ENCODE data around the gene SMAGP.

SMAGP gene

GRCh38 chr12:51208016-51208660 is 62.1 kb downstream of the SMAGP start:
- Mint-ChIP-seq H3K4me3 (no peak overlapping the region), H3K9me3 (no peaks in the 10 kb centered on the region), H3K36me3 (ENCODE audit: low read depth) (no peaks in the 10 kb centered on the region), H3K4me1 (no peaks in the 10 kb centered on the region), H3K27me3 (ENCODE audit: low read depth) (no peaks in the 10 kb centered on the region), H3K27ac (no peak overlapping the region)
- no peak for TF ChIP-seq CTCF (IDR thresholded peaks at IDR 0.05; ENCODE audit: unreplicated experiment in 3 of 3)

DNA sequence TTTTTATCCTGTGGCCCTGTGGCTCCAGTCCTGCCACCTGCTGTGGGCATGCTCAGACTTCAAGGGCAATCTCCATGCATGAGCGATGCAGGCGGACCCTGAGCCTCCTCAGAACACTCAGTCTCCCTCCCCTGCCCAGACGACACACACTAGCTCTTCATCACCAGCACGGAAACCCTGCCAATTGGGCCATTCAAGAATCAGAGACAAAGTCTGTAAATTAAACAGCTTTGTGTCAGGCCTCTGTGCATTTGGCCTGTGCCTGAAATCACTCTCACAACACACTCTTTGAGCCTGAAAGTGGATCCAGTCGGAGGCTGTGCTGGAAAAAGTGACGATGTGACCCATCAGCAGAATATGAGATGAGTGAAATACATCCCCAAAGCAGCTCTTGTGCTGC is 64.9 kb downstream of the SMAGP start:
- Mint-ChIP-seq H3K4me3 (no peak overlapping the region), H3K27ac (no peak overlapping the region), H3K4me1 (no peaks in the 10 kb centered on the region), H3K9me3 (no peaks in the 10 kb centered on the region), H3K27me3 (ENCODE audit: low read depth) (no peaks in the 10 kb centered on the region), H3K36me3 (ENCODE audit: low read depth) (no peaks in the 10 kb centered on the region)
- no peak for TF ChIP-seq CTCF (IDR thresholded peaks at IDR 0.05; ENCODE audit: unreplicated experiment in 3 of 3)

GRCh38 chr12:51202718-51203117 is 67.5 kb downstream of the SMAGP start:
- no peaks in the 10 kb centered on the region for H3K4me1 Mint-ChIP-seq
- H3K9me3 Mint-ChIP-seq = no peaks in the 10 kb centered on the region
- no peak for TF ChIP-seq CTCF (IDR thresholded peaks at IDR 0.05; ENCODE audit: unreplicated experiment in 3 of 3)
- no peaks in the 10 kb centered on the region for H3K36me3 Mint-ChIP-seq (ENCODE audit: low read depth)
- H3K4me3 Mint-ChIP-seq = no peak overlapping the region
- no peaks in the 10 kb centered on the region for H3K27me3 Mint-ChIP-seq (ENCODE audit: low read depth)
- no peak overlapping the region for H3K27ac Mint-ChIP-seq

GRCh38 chr12:51200806-51201205 is 69.4 kb downstream of the SMAGP start:
- Mint-ChIP-seq H3K27ac (no peak overlapping the region), H3K9me3 (no peaks in the 10 kb centered on the region), H3K27me3 (ENCODE audit: low read depth) (no peaks in the 10 kb centered on the region), H3K4me3 (no peak overlapping the region), H3K4me1 (no peaks in the 10 kb centered on the region), H3K36me3 (ENCODE audit: low read depth) (no peaks in the 10 kb centered on the region)
- TF ChIP-seq CTCF (IDR thresholded peaks at IDR 0.05; ENCODE audit: unreplicated experiment in 3 of 3) = no peak

DNA sequence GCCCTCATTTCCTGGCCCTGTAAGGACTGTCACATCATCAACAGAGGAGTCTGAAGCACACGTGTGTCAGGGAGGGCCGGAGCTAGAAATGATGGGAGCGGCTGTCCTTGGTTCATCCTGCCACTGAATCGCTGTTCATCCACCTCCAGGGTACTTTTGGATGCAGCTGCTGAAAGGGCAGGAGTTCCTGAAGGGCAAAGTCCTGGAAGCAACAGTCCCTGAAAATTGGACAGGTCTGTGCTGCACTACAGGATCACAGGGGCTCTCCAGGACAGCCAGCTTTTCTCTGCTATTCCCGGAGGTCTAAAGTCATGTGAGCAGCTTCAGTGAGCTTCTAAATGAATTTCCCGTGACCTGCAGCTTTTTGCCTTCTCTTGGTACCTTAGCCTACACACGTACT is 70.1 kb downstream of the SMAGP start:
- Mint-ChIP-seq H3K27me3 (ENCODE audit: low read depth) (no peaks in the 10 kb centered on the region), H3K9me3 (no peaks in the 10 kb centered on the region)
- no peak for TF ChIP-seq CTCF (IDR thresholded peaks at IDR 0.05; ENCODE audit: unreplicated experiment in 3 of 3)

DNA sequence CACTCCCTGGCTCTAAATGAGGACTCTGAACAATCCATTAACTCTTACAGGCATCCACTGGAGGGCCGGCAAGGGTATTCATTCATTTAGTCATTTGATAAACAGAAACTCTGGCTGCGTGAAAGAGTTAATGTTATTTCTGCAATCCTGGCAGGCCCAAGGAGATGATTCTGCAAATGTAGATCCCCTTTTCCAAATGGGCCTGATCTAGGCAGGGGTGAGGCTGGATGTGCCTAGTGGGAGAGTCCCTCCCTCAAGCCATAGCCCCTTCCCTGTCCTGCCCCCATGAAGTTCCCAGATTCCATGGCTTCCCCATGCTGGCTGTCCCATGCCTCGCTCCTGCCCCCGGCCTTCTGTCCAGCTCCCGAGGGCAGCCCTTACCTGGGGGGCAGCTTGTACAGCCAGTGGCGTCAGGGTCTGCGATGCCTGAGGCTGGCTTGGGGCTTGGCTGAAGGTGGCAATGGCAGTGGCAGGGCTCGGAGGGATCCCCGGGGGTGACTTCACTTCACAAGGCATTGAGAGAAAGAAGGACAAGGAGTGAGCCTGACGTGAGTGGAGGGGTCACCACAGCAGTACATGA is 70.8 kb downstream of the SMAGP start:
- no peak for TF ChIP-seq CTCF (IDR thresholded peaks at IDR 0.05; ENCODE audit: unreplicated experiment in 3 of 3)
- Mint-ChIP-seq H3K9me3 (no peaks in the 10 kb centered on the region), H3K27me3 (ENCODE audit: low read depth) (no peaks in the 10 kb centered on the region), H3K4me1 (no peaks in the 10 kb centered on the region), H3K36me3 (ENCODE audit: low read depth) (no peaks in the 10 kb centered on the region), H3K4me3 (no peak overlapping the region), H3K27ac (no peak overlapping the region)

More for the DNA sequence above, 70.1 kb downstream of the SMAGP start:
- H3K4me3 Mint-ChIP-seq = no peak overlapping the region
- no peaks in the 10 kb centered on the region for H3K36me3 Mint-ChIP-seq (ENCODE audit: low read depth)
- H3K4me1 Mint-ChIP-seq = no peaks in the 10 kb centered on the region
- H3K27ac Mint-ChIP-seq = no peak overlapping the region
